ENCODE measurements around the gene SLC44A5.

DNA sequence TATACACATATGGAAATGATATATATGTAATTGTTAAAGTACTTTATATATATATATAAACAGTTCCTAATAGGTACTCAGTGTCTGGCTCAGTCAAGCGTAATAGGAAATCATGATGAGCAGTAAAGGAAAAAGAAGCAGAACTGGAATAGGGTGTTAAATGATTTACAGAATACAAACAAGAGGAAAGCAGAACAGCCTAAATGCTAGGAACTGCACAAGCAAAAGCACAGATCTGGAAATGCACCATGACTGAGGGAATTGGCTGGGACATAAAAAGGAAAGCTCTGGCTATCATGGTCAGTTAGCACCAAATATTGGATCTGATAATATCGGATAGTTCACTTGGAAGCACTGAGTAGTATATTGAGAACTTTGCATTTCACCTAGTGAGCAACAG lies 51.8 kb downstream of the SLC44A5 start:
- TF ChIP-seq POLR2AphosphoS5 (IDR thresholded peaks at IDR 0.05; ENCODE audit: borderline replicate concordance, low read depth, low read length) (no peak), EZH2 (IDR thresholded peaks at IDR 0.05) (no peak), FOXP2 (optimal IDR thresholded peaks at IDR 0.05; ENCODE audit: control extremely low read depth, extremely low read length, insufficient read depth) (no peak)

All from SK-N-MC (cell line).